DMS 273 treated with DMSO at 0.1 percent for 48 hours (cell line): ENCODE data around the gene PTPRN2.
"Not testable (repeated sequence)": the region's sequence is repeated elsewhere in the genome, so short reads cannot be mapped to it uniquely, and the experiment has no call there.

Source experiments
- DNase-seq: peaks from one replicate; lab custom pipeline; 2025; lab: John Stamatoyannopoulos, UW

Gene PTPRN2

DNA sequence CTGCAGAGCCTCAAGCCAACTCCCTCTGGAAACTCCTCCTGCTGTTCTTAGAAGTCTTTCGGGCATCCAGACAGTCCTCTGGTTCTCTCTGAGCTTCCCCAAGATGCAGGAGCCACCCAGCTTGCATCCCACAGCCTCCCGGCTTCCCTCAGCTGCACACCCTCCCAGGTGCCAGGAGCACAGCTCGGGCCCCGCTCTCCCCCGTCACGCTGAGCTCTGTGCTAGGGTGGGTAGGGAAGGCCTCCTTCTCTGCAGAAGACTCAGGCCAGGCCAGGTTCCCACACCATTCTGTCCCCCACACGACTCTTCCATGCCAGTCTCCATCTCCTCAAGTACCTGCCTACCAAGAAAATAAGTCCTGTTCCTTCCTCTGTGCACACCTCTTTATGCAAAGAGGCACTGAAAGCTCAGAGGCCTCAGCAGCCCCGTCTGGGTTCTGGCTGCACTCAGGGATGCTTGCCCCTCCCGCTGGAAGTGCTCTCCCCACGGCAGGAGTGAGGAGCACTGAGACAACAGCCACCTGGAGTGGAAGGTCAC lies 537.1 kb downstream of the PTPRN2 start:
- no peak for DNase-seq

DNA sequence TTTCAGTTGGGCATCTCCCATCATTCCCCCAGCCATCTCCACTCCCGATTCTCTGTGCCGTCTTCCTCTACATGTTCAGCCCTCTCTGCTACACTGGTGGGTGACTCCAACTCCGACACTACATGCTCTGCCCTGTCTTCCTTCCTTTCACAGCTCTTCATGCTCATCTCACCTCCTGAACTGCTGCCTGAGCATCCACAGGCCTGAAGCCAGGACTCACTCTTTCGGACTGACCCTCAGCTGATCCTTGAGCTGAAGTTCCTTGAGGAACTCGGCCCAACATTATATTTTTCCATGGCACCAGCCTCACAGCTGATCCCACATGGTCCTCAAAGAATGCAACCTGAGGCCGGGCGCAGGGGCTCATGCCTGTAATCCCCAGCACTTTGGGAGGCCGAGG lies 538.4 kb downstream of the PTPRN2 start:
- no peak for DNase-seq

DNA sequence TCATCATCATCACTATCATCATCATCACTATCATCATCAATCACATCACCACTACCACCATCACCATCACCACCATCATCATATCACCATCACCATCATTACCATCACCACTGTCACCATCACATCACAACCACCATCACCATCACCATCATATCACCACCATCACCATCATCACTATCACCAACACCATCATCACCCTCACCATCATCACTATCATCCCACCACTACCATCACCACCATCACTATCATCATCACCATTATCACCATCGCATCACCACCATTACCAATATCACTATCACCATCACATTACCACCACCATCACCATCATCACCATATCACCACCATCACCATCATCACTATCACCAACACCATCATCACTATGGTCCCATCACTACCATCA lies 539.1 kb downstream of the PTPRN2 start:
- DNase-seq = no peak

DNA sequence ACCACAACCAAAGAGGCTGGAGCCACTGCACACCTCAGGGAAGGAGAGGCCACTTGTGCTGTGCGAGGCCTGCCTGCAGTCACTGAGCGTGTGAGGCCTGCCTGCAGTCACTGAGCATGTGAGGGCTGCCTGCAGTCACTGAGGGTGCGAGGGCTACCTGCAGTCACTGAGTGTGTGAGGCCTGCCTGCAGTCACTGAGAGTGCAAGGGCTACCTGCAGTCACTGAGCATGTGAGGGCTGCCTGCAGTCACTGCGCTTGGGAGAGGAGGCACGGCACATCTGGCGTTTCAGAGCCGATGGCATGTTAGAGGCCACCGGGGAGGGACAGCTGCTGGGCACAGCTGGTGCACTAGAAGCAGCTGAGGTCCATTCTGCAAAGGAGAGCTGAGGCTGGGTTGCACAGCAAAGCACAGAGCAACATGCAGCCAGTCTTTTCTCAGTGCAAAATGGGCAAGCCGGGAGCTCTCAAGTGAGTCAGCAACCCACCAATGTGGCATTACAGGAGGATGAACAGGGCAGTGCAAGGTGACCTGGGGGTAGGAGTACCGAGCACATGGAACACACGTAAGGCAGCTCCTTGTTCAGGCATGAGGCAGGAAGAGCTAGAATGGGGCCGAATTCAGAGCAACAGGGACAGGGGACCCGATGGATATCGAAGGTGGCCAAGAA lies 540.1 kb downstream of the PTPRN2 start:
- no peak for DNase-seq

DNA sequence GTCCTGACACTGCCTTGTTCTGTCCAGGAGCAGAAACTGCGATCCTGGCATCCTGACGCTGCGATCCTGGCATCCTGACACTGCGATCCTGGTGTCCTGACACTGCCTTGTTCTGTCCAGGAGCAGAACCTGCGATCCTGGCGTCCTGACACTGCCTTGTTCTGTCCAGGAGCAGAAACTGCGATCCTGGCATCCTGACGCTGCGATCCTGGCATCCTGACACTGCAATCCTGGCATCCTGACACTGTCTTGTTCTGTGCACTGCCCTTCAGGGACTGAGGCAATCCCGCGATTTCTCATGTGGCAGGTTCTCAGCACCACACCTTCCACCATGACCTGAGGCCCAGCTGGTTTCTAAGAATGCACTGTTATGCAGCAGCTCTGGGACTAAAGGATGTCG lies 541.4 kb downstream of the PTPRN2 start:
- DNase-seq = not testable (repeated sequence)

DNA sequence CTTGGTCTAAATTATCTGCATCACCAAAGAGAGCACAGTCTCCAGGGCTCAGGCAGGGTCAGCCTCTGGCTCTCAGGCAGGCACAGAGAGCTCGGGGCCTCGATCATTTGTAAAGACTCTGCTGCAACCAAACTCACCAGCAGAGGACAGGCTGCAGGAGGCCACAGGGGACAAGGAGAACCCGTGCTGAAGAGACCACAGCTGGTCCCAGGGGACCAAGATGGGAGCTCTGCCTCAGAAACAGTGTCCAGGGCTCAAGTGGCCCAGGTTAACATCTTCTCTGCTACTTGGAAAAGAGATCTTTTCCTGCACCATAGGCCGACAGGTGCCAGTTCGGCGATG lies 543.2 kb downstream of the PTPRN2 start:
- DNase-seq = no peak

DNA sequence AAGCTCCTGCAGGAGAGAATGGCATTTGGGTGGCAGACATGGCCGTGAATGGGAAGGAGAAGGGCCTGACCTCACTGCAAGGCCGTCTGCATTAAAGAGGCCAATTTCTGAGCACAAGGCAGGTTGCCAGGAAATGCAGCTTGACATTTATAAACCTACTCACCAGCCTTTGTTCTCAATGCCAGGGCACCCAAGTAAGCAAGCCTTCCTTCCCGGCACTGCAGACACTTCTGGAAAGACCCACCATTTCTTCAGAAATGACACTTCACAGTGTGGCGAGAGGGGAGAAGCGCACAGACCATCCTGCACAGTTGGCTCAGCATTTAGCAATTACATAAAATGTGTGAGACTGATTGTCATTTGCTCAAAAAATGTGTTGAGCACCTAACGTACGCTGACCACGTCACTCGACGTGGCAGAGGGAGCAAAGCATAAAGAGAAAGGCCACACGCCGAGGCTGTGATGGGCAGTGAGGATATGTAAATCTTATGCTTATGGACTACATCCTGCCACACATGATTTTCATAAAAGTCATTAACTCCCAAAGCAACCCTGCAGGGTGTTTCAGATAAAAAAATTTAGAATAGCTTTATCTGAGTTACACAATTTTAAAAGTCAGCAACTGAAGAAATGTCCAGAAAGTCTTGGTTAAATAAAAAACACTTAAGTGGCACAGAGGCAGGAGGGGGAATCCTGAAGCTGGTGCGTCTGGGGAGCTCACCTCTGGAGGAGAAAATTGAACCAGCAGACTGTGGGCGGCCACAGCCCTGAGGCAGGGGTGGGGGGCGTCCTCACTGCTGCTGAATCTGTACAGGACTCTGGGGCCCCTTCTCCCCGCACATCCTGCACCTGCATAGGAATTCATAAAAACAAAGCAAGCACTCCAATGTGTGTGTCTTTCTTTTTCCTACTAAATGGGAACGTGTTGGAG lies 543.8 kb downstream of the PTPRN2 start:
- no peak for DNase-seq

DNA sequence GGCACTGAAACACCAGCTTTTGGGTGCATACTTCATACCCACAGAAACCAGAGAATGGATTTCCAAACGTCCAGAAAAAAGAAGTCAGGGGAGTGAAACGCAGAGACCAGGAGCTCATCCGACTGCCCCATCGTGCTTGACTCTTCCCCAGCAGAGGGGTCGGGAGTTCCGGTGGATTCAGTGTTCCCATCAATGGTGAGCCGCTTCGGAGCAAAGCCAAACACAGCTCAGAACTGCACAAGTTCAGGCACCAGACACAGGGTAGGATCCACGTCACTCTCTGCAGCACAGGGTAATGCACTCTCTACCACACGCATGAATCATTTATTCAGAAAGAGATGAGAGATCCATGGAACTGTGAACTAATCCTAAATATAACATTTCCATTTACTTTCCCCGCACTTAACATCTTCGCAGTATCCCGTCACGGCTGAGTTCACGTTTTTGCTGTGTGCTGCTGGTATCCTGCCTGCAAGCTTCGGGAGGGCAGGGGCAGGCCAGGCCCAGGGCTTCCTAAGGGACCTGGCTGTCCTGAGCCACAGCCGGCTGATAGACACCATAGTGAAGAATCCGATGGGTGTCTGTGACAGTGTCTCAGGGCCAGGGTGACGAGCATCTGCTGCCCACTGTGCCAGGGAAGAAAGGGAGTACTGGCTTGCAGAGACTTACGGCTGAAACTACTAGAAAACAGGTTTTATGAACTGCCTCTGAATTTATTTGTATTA lies 545.3 kb downstream of the PTPRN2 start:
- no peak for DNase-seq

DNA sequence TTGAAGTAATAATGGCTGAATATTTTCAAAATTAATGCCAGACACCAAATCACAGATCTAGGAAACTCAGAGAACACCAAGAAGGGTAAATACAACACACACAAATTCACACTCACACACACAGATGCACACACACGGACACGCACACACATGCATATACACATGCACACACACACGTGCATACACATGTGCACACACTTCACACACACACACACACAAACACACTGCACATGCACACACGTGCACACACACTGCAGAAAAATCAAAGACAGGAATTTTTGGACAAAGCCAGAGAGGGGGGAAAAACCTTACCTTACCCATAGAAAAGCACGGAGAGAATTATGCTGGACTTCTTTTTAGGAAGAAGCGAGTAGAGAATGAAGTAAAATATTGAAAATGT lies 547.4 kb downstream of the PTPRN2 start:
- DNase-seq = no peak

DNA sequence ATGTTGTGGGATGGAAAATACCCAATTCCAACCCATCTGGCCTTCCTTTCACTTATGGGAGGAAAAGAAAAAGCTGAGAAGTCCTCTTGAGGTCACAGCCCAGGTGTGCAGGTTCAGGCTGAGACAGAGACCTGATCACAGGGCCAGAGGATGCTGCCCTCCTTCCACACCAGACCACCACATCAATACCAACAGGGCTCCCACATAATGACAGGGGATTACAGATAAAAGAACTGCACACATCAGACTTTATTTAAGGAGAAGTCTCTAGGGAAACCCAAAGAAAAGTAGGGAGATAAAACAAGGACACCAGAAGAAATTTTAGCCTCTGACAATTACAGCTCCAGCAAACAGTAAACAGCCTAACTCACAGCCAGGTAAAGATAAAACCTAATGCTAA lies 548.4 kb downstream of the PTPRN2 start:
- no peak for DNase-seq

DNA sequence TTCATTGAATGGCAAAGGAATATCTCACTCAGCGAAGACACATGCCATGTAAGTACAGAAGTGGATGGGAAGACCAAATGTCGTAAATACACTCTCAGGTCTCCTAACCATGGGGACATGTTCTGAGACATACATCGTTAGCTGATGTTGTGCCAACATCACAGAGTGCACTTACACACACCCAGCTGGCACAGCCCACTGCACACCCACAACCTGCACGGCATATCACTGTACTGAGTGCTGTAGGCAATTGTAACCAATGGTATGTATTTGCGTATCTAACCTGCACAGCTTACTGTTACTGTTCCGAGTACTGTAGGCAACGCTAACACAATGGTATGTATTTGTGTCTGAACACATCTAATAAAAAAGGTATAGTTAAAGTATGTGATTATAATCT lies 550.4 kb downstream of the PTPRN2 start:
- DNase-seq = no peak

DNA sequence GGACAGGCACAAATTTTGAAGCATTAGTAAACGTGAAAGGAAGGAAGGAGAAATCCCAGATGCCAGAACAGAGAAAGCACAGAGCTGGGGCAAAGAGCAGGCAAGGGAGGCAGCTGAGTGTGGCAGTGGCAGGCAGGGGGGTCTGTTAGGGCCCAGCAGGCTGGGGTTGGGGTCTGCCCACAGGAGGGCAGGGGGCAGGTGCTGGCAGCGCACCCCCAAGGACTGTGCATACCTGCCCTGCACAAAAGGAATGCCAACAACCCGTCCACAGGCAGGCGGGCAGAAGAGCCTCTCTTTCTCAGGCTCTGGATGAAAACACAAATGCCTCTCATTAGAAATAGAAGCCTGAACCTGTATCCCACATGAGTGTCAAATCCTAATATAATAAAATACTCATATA lies 552.3 kb downstream of the PTPRN2 start:
- DNase-seq = no peak

DNA sequence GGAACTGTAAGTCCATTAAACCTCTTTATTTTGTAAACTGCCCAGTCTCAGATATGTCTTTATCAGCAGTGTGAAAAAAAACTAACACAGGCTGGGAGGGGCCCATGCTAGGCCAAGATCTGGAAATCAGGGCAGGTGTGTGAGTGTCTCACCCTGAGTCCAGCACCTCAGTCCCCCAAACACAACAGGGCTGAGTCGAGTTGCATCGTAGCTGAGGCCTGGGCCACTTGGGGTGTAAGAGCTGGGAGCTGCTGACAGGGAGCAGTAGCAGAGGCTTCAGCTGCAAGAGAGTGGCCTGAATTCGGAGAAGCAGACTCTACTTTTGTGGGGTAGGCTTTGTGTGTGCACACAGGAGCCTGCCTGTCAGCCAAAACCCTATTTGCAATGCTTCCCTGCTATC lies 553.1 kb downstream of the PTPRN2 start:
- DNase-seq = no peak

DNA sequence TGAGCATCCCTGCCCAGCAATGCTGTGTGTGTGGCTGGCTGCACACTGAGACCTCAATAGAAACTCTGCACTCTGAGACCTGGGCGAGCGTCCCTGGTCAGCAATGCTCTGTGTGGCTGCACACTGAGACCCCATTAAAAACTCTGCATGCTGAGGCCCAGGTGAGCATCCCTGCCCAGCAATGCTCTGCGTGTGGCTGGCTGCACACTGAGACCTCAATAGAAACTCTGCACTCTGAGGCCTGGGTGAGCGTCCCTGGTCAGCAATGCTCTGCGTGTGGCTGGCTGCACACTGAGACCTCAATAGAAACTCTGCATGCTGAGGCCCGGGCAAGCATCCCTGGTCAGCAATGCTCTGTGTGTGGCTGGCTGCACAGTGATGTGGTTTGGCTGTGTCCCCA lies 553.7 kb downstream of the PTPRN2 start:
- DNase-seq = not testable (repeated sequence)

DNA sequence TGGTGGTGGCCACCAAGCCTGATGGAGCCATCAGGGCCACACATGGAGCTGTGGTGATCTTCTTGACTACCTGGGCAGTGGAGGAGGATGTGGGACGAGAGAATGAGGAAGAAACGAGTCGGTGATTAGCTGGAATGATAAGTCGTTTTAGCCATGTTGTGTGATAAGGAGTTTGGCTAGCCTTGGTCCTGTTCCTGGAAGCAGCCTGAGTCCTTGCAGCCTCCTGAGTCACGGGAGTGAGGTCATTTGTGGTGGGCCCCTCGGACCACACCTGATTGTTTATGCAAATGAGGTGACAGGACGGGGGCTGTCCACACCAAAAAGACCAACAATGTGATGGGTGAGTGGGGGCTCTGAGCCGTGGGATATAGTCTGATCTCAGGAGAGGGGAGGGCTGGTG lies 554.4 kb downstream of the PTPRN2 start:
- DNase-seq = no peak

DNA sequence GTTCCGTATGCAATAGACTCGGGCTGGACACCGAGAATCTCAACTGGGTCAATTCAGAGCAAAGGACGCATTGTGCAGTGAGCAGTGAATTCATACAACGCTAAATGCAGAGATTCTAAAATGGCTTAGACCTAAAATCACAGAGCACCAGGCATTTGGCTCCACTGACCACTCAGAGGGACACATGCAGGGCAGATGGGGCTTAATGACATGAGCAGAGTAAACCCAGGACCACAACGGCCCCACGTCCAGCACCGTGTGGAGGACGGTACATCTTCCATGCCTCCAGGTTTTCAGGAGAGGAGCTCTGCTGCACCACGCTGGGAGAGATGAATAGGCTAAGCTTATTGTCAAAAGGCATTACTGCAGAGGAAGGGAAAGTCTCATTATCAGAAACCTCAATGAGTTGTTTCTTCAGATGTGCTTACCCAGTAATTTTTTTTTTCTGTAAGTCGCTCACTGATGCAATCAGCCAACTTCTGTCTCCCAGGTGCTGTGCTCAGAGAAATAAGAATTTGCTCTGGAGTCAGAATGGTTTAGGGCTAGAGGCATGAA lies 555.0 kb downstream of the PTPRN2 start:
- no peak for DNase-seq

DNA sequence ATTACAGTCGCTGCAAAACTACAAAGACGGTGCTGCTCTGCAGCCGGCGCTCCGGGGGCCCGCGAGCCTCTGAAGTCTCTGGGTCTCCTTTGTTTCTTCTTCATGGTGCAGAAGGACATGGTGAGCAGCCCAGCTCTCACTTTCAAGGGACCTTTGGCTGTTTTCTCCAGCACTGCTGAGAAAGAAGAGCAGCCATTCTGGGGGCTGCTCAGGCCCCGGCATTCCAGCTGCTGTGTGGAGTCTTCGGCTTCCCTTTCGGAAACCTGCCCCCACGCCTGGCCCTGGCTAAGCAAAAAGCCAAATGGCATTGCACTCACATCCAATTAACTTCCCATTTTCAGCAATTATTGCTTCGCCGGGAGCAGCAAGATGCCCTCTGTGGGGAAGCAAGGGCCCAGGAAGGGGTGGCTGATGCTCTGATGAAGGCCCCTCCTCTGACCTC lies 555.7 kb downstream of the PTPRN2 start:
- DNase-seq = no peak

DNA sequence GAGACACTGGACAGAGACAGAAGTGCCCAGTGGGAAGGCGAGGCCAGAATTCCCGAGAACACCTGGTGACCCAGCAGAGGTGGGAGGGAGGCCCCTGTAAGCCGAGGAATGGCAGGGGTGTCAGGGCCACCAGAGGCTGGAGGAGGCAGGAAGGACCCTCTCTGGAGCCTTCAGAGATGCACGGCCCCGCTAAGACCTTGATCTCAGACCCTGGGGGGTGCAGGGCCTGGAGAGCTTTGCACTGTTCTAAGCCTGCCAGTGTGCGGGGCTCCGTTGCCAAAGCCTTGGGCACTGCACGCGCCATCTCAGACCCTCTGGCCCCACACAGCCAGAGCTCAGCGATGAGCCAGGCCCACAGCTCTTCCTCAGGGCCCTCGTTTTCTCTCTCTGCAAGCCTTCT lies 557.1 kb downstream of the PTPRN2 start:
- DNase-seq = no peak

DNA sequence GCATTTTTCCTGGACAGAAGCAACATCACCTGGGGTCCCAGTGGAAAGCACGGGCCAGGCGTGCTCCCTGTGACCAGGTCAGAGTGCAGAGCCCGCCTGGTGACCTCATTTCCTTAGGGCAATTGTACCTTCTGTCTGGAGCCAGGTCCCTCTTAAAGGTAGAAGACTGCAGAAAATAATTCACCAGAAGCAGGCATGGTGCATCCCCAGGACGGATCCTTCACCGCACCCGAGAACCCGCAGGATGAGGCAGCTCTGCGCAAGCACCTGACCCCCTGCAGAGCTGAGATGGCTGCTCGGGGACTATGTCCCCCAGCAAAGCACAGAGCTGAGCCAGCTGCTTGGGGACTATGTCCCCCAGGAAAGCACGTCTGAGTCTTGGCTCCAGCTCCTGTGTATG lies 557.6 kb downstream of the PTPRN2 start:
- DNase-seq = no peak

DNA sequence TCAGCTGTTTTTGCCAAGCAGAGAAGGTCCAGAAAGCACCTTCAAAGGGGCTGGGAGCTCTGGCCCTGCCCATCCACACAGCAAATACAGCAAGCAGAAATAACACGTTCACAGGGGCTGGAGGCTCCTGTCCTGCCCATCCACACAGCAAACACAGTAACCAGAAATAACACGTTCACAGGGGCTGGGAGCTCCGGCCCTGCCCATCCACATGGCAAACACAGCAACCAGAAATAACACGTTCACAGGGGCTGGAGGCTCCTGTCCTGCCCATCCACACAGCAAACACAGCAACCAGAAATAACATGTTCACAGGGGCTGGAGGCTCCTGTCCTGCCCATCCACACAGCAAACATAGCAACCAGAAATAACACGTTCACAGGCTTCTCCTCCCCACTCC lies 558.1 kb downstream of the PTPRN2 start:
- no peak for DNase-seq

DNA sequence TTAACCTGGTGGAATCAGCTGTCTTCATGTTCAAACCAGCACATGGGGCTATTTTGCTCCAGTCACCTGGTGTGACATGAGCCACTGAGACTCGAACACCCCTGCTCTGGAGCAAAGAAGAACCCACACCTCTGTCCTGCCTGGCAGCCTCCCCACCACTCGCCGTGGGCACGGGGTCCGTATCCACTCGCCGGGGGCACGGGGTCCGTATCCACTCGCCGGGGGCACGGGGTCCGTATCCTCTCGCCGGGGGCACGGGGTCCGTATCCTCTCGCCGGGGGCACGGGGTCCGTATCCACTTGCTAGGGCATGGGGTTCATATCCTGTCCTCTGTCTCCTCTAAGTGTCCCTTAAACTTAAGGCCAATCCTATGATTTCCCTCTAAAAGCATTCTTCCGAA lies 558.7 kb downstream of the PTPRN2 start:
- no peak for DNase-seq

DNA sequence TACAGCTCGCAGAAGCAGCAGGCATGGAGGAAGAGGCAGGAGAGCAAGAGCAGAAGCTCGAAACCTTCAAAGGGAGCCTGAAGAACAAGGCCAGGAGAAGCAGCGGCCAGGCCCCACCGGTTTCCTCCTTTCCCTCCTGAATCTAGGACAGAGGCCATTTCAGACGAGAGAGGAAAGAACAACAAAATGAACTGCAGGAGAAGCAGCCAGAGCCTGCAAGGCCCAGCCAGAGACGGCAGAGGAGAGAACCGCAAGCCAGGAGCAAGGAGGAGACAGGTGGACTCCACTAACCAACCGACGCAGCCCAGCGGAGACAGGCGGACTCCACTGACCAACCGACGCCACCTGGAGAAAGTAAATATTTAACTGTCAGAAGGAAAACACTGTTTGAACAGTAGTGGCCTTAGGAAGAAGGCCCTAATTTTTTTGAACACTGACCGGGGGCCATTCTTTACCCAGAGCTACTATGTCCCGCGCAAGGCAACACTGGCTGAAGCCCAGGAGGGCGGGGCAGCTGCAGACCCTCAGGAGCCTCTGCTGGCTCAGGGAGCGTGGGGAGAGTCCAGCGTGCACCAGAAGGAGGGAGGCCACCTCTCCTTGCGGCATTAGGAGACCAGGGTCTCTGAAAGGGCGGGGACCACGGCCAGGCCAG lies 559.2 kb downstream of the PTPRN2 start:
- no peak for DNase-seq
